ENCODE data around the gene RESP18.

Gene RESP18

DNA sequence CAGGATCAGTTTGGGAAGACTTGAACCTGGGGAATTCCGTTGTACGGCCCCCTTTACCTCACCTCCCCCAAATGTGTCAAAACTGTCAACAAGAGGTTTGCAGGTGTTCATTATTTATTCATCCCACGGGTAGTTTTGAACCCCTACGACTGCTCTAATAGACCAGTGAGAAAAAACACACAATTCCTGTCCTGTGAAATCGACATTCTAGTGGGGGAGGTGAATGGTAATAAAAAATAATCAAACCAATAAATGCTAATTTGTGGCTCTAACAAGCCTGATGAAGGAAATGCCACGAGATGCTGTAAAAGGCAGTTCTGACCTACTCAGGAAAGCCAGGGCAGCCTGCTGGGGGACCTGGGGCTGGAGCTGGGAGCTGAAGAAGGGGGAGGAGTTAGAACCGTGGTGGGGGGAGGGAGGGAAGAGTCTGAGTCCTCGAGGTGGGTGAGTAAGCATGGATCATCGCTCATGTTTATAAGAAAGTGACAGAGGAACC, 53.8 kb downstream of the RESP18 start:
- TF ChIP-seq, protein P1, sequence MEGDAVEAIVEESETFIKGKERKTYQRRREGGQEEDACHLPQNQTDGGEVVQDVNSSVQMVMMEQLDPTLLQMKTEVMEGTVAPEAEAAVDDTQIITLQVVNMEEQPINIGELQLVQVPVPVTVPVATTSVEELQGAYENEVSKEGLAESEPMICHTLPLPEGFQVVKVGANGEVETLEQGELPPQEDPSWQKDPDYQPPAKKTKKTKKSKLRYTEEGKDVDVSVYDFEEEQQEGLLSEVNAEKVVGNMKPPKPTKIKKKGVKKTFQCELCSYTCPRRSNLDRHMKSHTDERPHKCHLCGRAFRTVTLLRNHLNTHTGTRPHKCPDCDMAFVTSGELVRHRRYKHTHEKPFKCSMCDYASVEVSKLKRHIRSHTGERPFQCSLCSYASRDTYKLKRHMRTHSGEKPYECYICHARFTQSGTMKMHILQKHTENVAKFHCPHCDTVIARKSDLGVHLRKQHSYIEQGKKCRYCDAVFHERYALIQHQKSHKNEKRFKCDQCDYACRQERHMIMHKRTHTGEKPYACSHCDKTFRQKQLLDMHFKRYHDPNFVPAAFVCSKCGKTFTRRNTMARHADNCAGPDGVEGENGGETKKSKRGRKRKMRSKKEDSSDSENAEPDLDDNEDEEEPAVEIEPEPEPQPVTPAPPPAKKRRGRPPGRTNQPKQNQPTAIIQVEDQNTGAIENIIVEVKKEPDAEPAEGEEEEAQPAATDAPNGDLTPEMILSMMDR (IDR thresholded peaks at IDR 0.05; ENCODE audit: insufficient read depth, low read depth, low read length, missing control alignments) = no peak
- DNase-seq (ENCODE audit: low read depth) = peak; percentile 36
- peak overlapping the region; percentile 47 for H3K4me3 ChIP-seq (ENCODE audit: low read depth, low read length)

- peak overlapping the region; percentile 47 for H3K4me3 ChIP-seq (ENCODE audit: low read depth, low read length)
- TF ChIP-seq, protein P1 (IDR thresholded peaks at IDR 0.05; ENCODE audit: insufficient read depth, low read depth, low read length, missing control alignments) = peak; percentile 97
- DNase-seq (ENCODE audit: low read depth) = peak; percentile 74
These were observed 54.6 kb downstream of the RESP18 start for GRCh38 chr2:219277703-219278654.
